SW480 (cell line): ENCODE results near the gene ZMAT3.
"Not testable (repeated sequence)": the region's sequence is repeated elsewhere in the genome, so short reads cannot be mapped to it uniquely, and the experiment has no call there.

Experiments used
- DNase-seq: peaks from one replicate; pipeline ENCODE4 v3.0.0-alpha.2; 2016; ENCODE audit warnings: low spot score

The ZMAT3 gene

GRCh38 chr3:179068779-179069530 is 2.7 kb downstream of the ZMAT3 start:
- DNase-seq: no peak

- no peak for DNase-seq
Observed at GRCh38 chr3:179067839-179068238, 3.8 kb downstream of the ZMAT3 start.

GRCh38 chr3:179067291-179067690 is 4.3 kb downstream of the ZMAT3 start:
- no peak for DNase-seq

GRCh38 chr3:179063945-179064560 is 7.6 kb downstream of the ZMAT3 start:
- no peak for DNase-seq

GRCh38 chr3:179056326-179056725 is 15.3 kb downstream of the ZMAT3 start:
- no peak for DNase-seq

- not testable (repeated sequence) for DNase-seq
Observed at GRCh38 chr3:179054565-179054964, 17.0 kb downstream of the ZMAT3 start.

- no peak for DNase-seq
Observed at GRCh38 chr3:179046497-179047353, 24.9 kb downstream of the ZMAT3 start.

- DNase-seq: no peak
Observed at GRCh38 chr3:179045719-179046402, 25.7 kb downstream of the ZMAT3 start.

GRCh38 chr3:179038899-179039251 is 32.7 kb downstream of the ZMAT3 start:
- DNase-seq: not testable (repeated sequence)

- no peak for DNase-seq
Observed at GRCh38 chr3:179038216-179038898, 33.3 kb downstream of the ZMAT3 start.

- peak; percentile 8 for DNase-seq
Observed at GRCh38 chr3:179037351-179037750, 34.3 kb downstream of the ZMAT3 start.

- DNase-seq: no peak
Observed at GRCh38 chr3:179036626-179037300, 34.8 kb downstream of the ZMAT3 start.

GRCh38 chr3:179036226-179036625 is 35.4 kb downstream of the ZMAT3 start:
- DNase-seq: no peak

- DNase-seq: no peak
Observed at GRCh38 chr3:179035232-179035631, 36.4 kb downstream of the ZMAT3 start.

- DNase-seq: not testable (repeated sequence)
Observed at GRCh38 chr3:179033304-179033657, 38.3 kb downstream of the ZMAT3 start.

GRCh38 chr3:179032454-179033303 is 38.9 kb downstream of the ZMAT3 start:
- not testable (repeated sequence) for DNase-seq

- no peak for DNase-seq
Observed at GRCh38 chr3:179029096-179029495, 42.5 kb downstream of the ZMAT3 start.

GRCh38 chr3:179028408-179028807 is 43.2 kb downstream of the ZMAT3 start:
- no peak for DNase-seq

- no peak for DNase-seq
Observed at GRCh38 chr3:179027326-179027900, 44.2 kb downstream of the ZMAT3 start.

GRCh38 chr3:179026636-179027035 is 45.0 kb downstream of the ZMAT3 start:
- DNase-seq: no peak
